K562 (cell line): ENCODE data around the gene OR2F2. TPM values are rescaled to one million over a fixed set of nuclear protein-coding genes. Genes with fewer than 3 reads are reported as not detected.

ENCODE experiments used
- ARHGAP35 ChIP-seq: fragments of 450-650 bp; IDR thresholded peaks from 2 replicates; pipeline ENCODE4 v1.6.1; 2018; ENCODE audit not compliant: partially characterized antibody
- CHCHD3 ChIP-seq: fragments of 250-450 bp; sonication (Bioruptor Pico); IDR thresholded peaks from 2 replicates; pipeline ENCODE4 v2.1.2; 2022; ENCODE audit warnings: mild to moderate bottlenecking
- CHD1 ChIP-seq: fragments of 200-600 bp; sonication (generic); IDR thresholded peaks from one replicate; pipeline ENCODE4 v1.6.1; 2012; ENCODE audit warnings: mild to moderate bottlenecking, moderate library complexity, low read length, inconsistent platforms
- CHD4 ChIP-seq: fragments of 200-600 bp; sonication (generic); IDR thresholded peaks from 3 replicates; pipeline ENCODE4 v1.6.1; 2012; ENCODE audit warnings: low read depth, mild to moderate bottlenecking, mixed read lengths, low read length, inconsistent platforms; ENCODE audit not compliant: insufficient read depth, insufficient replicate concordance, poor library complexity, severe bottlenecking
- ETS2 ChIP-seq: IDR thresholded peaks from 2 replicates; pipeline ENCODE4 v1.6.1; 2016; ENCODE audit warnings: borderline replicate concordance, missing genetic modification characterization, mild to moderate bottlenecking, moderate library complexity, missing compliant biosample characterization; ENCODE audit not compliant: poor library complexity, severe bottlenecking
- KHSRP ChIP-seq: fragments of 450-650 bp; IDR thresholded peaks from 2 replicates; pipeline ENCODE4 v1.6.1; 2017
- MAFF ChIP-seq: IDR thresholded peaks from 2 replicates; pipeline ENCODE4 v1.6.1; 2012; ENCODE audit warnings: low read length, improper control_type of control experiment
- MAFG ChIP-seq: fragments of 450-650 bp; conservative IDR thresholded peaks from 2 replicates; pipeline ENCODE4 v1.6.1; 2016; ENCODE audit warnings: missing genetic modification characterization, missing compliant biosample characterization
- MAZ ChIP-seq, 2 experiments: fragments of 450-650 bp in 1 of 2; sonication (generic) in 1 of 2; formaldehyde crosslinking; IDR thresholded peaks in 1 of 2; conservative IDR thresholded peaks in 1 of 2; 2 replicates each; pipeline versions ENCODE4 v1.4.0 to v1.5.0; 2020; ENCODE audit warnings: mild to moderate bottlenecking in 1 of 2, missing genetic modification reagents in 1 of 2
- PPARD ChIP-seq: fragments of 250-450 bp; sonication (Bioruptor Pico); IDR thresholded peaks from 2 replicates; pipeline ENCODE4 v1.8.0; 2022; ENCODE audit warnings: inconsistent platforms, mild to moderate bottlenecking, moderate library complexity
- PYGO2 ChIP-seq: fragments of 450-650 bp; IDR thresholded peaks from 2 replicates; pipeline ENCODE4 v1.6.1; 2016; ENCODE audit warnings: mild to moderate bottlenecking, missing genetic modification characterization, moderate library complexity, missing compliant biosample characterization
- RBM14 ChIP-seq: fragments of 200-400 bp; formaldehyde crosslinking; IDR thresholded peaks from 2 replicates; pipeline ENCODE4 v1.6.1; 2018; ENCODE audit warnings: low read depth, mild to moderate bottlenecking, low read length, moderate library complexity, borderline replicate concordance; ENCODE audit not compliant: insufficient read depth
- RUNX1 ChIP-seq: sonication (generic); IDR thresholded peaks from 2 replicates; pipeline ENCODE4 v1.6.1; 2016; ENCODE audit warnings: antibody characterized with exemption, low read depth
- ZBED1 ChIP-seq: IDR thresholded peaks from 2 replicates; pipeline ENCODE4 v1.6.1; 2014
- ZNF217 ChIP-seq: sonication (generic); formaldehyde crosslinking; IDR thresholded peaks from 2 replicates; pipeline ENCODE4 v1.8.0; 2022; ENCODE audit warnings: mild to moderate bottlenecking, missing genetic modification reagents
- ZNF507 ChIP-seq: conservative IDR thresholded peaks from 2 replicates; pipeline ENCODE4 v1.6.1; 2017; ENCODE audit warnings: missing genetic modification characterization, missing compliant biosample characterization
- ZNF764 ChIP-seq: fragments of 250-450 bp; sonication (Bioruptor Pico); IDR thresholded peaks from 2 replicates; pipeline ENCODE4 v1.4.0; 2020; ENCODE audit warnings: low read depth, mild to moderate bottlenecking, moderate library complexity
- polyA plus RNA-seq, 8 experiments: library from polyadenylated mRNA; depleted of rRNA in 4 of 8; stranded (reverse) in 5 of 8; unstranded in 3 of 8; fragments of >200 nt; fragmentation: Nextera tagmentation in 2 of 8; fragmentation: Illumina TruSeq in 1 of 8; extraction: Ambion mirVana in 2 of 8; extraction: Trizol in 1 of 8; gene quantifications; 2 replicates each; pipeline versions ENCODE4 v1.2.1 to v1.2.3, GENCODE V29; 2011 to 2014; ENCODE audit warnings: inconsistent platforms in 1 of 8, missing spikeins in 1 of 8
- total RNA-seq, 7 experiments: library from RNA; depleted of rRNA in 6 of 7; stranded (reverse); fragments of >200 nt in 6 of 7; fragmentation: Illumina TruSeq in 2 of 7; extraction: Trizol in 2 of 7; gene quantifications; 2 replicates each; pipeline versions ENCODE4 v1.2.1 to v1.2.3, GENCODE V29; 2011 to 2021; ENCODE audit warnings: low replicate concordance in 1 of 7
- TF ChIP-seq, protein P1 (sequence below): fragments of 450-650 bp; formaldehyde crosslinking; IDR thresholded peaks from 2 replicates; pipeline ENCODE4 v1.4.0; 2020; ENCODE audit warnings: mild to moderate bottlenecking, moderate library complexity

OR2F2 gene
- total and polyA plus RNA-seq, 9 of the 15 experiments (the other 6 are each of a cell fraction or from before 2014, with no cell fraction given) = not detected

DNA sequence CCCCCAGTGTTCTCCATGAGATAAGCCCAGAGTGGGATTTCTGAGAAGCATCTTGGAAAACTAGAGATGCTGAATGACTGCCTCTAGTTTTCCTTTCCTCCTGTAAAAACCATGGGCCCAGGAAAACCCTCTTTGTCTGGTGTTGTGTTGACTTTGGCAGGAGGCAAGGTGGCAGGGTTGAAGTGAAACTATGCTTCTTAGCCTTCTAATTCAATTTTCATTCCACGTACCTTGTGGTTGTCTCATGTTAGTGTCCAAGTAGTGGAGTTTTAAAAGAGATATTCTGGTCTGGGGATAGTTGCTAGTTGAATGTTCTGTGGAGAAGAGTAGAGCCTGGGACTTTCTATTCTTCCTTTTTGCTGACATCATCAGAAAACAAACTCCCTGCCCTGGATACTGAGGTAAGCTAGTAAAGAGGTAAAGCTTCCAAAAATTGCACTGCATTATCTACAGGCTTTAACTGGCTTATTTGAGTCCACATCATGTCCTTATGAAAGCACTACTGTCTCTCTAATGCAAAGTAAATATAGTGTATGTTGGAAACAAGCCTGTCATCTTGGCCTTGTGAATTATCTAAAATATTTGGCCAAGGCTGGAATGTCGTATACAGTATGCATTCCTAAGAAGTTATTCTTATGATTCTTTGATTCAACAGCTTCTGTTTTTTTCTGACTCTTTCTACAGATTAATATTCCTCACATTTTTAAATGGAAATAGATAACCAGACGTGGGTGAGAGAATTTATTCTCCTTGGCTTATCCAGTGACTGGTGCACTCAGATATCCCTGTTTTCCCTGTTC lies at the start of gene OR2F2 (continued):
- TF ChIP-seq, protein P1, sequence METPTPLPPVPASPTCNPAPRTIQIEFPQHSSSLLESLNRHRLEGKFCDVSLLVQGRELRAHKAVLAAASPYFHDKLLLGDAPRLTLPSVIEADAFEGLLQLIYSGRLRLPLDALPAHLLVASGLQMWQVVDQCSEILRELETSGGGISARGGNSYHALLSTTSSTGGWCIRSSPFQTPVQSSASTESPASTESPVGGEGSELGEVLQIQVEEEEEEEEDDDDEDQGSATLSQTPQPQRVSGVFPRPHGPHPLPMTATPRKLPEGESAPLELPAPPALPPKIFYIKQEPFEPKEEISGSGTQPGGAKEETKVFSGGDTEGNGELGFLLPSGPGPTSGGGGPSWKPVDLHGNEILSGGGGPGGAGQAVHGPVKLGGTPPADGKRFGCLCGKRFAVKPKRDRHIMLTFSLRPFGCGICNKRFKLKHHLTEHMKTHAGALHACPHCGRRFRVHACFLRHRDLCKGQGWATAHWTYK = no peak
- TF ChIP-seq RBM14 (no peak), RUNX1 (no peak), ZNF764 (CRISPR knock-in tag) (no peak), CHCHD3 (CRISPR knock-in tag) (no peak), MAFF (peak; percentile 98), CHD1 (no peak), ZNF507 (tag) (no peak), PPARD (CRISPR knock-in tag) (no peak), KHSRP (no peak), ZBED1 (no peak), MAZ (CRISPR knock-in tag; conservative IDR thresholded peaks at IDR 0.05 in 1 of 2, IDR thresholded peaks at IDR 0.05 in 1 of 2) (no peak), ETS2 (tag) (no peak), ARHGAP35 (no peak), ZNF217 (CRISPR knock-in tag) (no peak), PYGO2 (tag) (no peak), CHD4 (no peak), MAFG (tag) (peak; percentile 89)
- TF ChIP-seq, all 486 proteins: peak for 5
